GM18858 (cell line): ENCODE measurements around the gene ZKSCAN2.

Experiments
- ATAC-seq: cut with Tn5 transposase; IDR thresholded peaks from one replicate; pipeline ENCODE4 v1.9.1; 2021; ENCODE audit not compliant: unreplicated experiment

The ZKSCAN2 gene

DNA sequence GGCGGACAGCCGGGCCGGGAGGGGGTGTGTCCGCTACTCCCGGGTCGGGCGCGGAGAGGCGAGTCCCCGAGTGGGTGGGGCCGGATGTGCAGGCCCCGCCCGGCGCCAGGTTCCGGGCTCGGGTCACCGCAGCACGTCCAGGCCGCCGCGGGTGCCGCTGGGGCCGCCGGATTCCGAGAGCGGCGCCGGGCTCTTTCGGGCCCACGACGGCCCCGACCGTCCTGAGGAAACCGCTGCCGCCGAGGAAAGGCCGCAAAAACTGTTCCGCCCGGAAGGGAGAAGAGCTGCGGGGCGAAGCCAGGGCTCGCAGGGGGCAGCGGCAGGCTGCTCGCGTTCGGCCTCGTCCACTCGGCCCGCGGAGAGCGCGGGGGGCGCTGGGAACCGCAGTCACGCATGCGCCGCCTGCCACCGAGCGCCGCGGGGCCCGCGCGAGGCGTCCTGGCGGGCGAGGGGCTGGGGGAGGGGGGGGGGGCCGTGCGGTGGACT is at the start of gene ZKSCAN2:
Gene ZKSCAN2 (minus strand): TSS at position 376 of the 486 bp plus-strand sequence. CDS start 718 bp downstream, outside the sequence.
- peak; percentile 74 for ATAC-seq

DNA sequence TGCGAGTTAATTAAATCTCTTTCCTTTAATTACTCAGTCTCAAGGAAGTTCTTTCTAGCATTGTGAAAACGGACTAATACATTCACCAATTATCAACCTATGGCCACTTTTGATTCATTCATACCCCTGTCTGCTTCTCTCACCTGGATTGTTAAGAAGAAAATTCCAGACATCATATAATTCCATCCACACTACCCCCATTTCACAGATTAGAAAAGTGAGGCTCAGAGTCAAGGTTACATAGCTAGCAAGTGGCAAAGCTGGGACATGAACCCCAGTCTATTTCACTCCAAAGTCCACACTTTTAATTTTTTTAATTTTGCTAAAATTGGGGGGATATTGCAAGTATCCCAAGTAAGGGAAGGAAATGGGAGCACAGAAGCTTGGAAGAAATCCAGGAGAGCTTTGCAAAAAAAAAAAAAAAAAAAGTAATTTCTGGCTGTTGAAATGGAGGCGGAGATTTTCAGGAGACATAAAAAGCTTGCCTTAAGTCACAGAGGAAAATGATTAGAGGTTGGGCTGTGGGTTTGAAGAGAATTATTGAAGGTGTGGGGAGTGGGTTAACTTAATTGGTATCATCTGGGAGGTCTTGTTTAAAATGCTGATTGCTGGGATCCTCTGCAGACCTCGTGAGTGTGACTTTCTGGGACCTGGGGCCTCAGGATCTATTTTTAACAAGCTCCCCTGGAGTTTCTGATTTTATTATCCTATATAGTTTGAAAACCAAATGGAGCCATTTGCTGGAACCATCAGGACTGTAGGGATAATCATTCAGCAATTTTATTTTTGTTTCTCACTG is 42.3 kb upstream of the ZKSCAN2 start:
- ATAC-seq: no peak

DNA sequence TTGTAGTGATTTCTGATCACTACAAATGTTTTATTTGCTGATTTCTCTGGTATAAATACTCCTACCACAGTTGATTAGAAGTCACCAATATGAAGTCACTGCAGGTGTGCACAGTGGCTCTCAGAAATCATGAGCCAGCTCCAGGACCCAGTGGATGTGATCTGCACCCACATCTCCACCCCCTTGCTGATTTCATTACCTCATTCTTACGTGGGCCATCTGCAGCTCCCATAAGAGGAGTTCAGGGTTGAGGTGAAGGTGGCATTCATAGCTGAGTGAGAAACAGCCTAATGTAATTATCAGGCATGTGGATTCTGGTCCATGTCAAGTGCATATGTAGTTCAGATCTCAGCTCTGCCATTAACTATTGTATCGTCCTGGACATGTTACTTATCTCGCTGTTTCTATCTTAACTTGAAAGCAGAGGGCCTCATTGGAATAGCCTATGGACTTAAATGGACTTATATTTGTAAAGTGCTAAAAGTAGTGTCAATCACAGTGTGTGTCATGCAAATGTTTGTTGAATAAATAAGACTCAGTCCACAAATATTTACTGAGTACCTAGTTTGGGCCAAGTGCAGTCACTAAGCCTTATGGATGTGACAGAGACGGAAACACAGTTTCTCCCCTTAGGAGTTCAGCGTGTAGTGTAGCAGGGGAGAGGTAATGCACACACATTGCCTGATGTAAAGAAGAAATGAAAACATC is 40.7 kb upstream of the ZKSCAN2 start:
- no peak for ATAC-seq

DNA sequence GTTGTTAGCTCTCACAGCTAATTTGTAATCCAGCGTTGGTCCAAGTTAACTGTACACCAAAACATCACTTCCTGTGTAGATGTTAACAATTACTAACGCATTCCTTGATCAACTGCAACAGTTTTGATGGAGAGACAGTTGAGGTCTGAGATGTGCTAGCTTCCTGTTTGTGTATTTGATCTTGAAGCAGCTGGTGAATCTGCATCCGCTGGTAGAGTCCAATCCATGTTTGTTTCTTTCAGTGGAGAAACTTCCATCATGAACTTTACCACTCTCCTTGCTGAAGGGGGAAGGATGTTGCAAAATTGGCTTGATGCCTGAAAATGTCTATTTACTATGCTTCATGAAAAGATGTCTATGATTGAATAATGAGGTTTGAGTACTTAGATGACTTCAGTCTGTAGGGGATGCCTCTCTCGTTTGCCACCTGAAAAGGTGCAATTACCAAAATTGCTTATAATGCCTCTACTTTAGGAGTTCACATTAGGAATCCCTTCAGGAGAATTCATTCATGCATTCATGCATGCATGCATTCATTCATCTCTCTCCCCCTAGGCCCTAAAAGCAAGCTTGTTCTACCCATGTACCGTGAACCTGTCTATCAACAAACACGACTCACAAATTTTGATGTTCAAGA is 39.6 kb upstream of the ZKSCAN2 start:
- ATAC-seq: no peak

DNA sequence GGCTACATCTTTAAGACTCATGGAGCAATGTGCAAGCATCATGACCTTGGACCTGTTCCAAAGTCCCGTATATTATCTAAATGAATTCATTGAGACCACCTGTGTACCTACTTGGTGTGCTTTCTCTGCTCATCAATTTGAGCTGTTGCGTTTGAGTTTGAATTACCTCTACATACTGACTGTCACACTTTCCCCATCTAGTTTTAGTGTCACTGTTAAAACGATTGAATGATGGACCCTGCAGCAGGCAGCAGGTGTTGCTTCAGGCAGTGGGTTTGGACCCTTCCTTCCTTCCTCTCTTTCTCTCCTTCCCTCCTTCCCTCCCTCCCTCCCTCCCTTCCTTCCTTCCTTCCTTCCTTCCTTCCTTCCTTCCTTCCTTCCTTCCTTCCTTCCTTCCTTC is 33.9 kb upstream of the ZKSCAN2 start:
- ATAC-seq: no peak

DNA sequence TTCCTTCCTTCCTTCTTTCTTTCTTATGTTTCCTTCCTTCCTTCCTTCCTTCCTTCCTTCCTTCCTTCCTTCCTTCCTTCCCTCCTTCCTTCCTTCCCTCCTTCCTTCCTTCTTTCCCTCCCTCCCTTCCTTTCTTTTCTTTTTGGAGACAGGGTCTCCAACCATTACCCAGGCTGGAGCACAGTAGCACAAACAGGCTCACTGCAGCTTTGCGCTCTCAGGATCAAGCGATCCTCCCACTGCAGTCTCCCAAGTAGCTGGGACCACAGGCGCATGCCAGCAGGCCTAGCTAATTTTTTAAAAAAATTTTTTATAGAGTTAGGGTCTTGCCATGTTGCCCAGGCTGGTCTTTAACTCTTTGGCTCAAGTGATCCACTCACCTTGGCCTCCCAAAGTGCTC is 31.8 kb upstream of the ZKSCAN2 start:
- no peak for ATAC-seq

DNA sequence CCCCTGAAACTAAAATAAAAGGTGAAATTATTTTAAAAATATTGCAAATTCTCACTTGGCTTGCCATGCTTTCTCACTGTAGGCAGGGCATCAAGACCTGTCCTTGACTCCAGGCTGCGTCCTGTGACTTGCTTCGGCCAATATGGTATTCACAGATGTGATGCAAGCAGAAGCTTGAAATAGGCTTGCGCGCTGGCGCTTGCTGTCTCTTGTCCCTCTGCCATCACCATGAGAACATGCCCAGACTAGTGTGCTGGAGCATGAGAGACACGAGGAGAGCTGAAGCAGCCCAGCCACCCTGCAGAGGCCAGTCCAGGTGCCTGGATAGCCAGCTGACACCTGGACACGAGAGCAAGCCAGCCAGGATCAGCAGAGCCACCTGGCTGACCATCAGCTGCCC is 21.8 kb upstream of the ZKSCAN2 start:
- ATAC-seq: no peak

DNA sequence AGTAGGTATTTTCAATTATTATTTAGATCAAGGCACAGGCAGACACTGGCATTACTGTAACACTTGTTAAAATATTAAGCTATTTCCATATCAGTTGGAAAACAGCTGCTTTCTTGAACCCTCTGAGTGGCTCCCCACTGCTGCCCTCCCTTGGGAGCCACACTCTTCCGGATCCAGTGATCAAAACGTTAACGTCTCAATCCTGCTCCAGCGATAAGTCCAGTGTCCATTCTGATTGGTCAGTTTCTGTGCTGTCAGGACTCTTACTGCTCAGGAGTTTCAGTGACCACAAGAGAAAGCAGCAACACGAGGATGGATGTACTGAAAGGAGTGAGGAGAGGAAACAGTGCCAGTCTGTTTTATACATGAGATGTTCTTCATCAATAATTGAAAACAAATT is 13.8 kb upstream of the ZKSCAN2 start:
- no peak for ATAC-seq

DNA sequence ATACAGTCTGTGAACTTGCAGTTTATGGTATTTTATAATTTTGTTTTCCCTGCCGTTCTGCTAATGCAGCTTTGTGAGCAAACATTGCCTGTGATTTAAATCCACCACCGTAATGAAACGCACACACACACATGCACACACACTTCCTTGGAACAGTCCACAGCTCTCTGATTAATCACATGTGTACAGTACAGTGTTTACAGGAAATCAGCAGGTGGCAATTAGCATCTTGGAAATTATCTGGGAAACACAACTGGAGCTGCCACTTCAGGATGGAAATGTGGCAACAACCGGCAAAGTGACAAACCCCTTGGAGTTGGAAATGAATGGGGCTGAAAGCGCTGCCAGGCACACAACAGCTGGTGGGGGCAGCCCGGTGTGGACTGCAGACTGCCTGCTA is 12.9 kb upstream of the ZKSCAN2 start:
- ATAC-seq: no peak

DNA sequence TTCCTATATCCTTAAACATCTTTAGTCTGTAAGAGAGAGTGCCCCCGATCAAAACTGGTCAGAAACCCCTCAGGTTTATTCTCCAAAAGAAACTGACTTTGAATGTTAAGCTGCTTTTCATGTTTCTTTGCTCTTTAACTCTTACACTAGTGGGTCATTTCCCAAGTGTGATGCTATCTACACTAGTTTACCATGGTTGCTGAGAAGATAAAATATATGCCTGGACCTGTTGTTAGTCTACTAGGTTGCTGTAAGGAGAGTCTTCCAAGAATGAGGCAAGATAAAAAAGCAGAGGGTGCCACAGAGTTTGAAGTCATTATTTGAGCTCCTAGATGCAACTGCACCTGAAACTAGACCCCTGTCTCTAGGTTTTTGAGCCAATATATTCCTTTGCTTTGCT is 12.2 kb upstream of the ZKSCAN2 start:
- ATAC-seq: no peak

DNA sequence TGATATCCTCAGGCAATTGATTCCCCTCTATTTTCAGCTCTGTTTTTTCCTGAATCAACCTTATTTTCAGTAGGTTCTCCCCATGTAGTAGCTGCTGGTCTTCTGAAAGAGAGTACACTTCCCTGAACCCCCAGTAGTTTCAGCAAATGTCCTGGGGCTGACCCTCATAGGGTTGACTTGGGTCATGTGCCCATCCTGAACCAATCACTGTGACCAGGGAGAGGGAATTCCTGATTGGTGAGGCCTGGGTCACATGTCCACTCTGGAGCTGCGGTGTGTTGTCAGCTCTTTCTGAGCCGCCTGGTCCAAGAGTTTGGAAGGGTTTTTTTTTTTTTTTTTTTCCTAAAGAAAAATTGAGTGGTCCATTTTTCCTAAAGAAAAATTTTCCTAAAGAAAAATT is 8.3 kb upstream of the ZKSCAN2 start:
- ATAC-seq: no peak

DNA sequence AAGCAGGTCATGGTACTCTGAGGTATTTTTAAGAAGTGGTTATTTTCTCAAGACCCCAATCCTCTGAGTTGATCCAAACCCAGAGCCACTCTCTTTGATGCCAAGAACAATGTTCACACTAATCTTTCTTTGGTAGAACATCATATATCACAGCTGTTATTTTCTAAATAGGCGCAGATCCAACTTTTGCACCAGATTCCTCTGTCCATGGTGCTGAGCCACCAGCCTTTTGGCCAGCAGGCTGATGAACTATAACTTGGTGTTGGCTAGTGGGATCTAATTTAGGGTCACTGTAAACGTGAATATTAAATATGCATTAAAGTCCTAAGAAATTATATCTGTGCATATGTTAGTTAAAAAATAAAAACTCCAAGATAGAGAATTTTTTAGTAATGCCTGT is 7.0 kb upstream of the ZKSCAN2 start:
- no peak for ATAC-seq

DNA sequence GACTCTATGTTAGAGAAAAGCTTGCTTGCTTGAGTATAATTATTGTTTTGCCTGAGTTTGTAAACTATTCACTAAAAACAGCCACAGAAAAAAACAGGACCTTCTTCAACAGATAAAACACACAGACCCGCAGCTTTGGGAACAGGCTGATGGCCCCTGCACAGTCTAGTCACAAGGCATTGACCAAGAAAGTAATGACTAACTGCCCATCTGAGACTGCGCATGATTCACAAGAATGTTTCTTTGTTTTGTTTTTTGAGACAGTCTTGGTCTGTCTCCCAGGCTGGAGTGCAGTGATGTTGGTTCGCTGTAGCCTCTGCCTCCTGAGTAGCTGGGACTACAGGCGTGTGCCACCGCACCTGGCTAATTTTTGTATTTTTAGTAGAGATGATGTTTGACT is 2.8 kb upstream of the ZKSCAN2 start:
- no peak for ATAC-seq

DNA sequence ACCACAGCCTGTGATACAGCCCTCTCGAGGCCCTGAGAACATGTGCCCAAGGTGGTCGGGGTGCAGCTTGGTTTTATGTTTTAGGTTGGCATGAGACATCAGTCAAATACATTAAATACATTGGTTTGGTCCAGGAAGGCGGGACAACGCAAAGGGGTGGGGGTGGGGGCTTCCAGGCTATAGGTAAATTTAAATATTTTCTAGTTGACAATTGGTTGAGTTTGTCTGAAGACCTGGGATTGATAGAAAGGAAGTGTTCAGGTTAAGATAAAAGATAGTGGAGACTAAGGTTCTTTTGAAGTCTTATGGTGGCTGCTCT is 1.2 kb upstream of the ZKSCAN2 start:
- no peak for ATAC-seq

DNA sequence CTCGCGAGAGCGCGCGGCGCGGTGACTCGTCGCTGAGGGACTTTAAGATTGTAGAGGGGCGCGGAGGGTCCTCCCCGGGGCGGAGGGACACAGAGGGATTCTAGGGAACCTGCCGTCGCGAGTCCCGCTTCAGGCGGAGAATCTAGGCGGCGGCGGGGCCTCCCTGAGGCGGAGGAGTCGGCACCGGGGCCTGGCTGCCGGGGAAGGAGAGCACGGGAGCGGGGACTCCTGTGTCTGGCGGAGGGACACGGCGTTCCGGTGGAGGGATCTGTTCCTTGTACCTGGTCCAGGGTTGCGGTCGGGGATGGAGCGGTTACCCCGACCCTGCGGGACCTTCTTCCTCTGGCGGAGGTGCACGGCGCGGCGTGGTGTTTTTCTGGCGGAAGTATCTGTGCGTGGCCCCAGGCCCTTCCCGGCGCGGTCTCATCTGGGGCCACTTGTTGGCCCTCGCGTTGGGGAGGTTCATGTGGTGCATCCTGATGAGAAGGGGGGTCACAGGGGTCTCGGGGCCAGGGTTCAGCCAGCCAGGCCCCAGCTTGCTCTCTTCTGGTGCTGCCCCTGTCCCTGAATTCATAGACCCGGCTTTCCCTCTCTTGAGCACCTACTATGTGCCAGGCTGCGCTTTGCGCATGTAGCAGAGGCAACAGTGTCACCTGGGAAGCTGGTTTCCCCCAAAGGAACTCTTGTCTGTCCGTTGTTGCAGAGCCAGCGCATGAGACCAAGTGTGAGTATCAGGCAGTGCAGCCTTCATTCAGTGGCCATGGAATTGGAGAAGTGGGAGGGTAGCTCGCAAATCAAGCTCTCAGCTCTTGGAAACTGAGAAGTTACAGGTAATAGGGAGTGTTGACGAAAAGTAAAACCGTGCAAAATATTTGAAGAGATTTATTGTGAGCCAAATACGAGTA is 563 bp upstream of the ZKSCAN2 start:
- peak; percentile 32 for ATAC-seq

DNA sequence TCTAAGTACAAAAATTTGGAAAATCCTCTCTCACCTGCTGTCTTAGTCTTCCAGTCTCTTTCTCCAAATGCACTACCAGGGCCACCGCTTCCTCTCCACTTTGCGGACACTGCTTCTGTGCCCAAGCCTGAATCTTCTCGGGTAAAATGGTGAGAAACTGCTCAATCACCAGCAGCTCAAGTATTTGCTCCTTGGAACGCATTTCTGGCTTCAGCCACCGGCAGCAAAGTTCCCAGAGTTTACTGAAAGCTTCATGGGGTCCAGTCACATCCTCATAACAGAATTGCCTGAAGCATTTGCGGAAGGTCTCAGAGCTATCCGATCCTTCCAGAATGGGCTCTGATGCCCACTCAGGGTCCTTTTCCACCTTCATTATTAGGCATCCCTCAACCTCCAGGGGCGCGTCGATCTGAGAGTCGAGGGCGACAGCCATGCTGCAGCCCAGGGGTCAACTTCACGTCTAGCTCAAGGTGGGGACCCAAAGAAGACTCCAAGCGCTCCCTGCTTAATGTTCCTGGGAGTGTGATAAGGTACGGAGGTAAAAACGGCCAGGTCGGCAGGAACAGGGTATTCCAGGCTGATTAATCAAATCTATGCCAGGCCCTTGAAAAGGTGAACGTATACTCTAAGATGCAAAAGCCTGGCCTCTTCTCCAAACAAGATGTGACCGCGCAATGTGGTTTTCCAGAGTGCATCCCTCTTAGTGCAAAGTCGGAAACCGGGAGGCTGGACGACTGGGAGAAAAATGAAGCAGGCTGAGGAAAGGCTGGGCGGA is 763 bp downstream of the ZKSCAN2 start:
- no peak for ATAC-seq

DNA sequence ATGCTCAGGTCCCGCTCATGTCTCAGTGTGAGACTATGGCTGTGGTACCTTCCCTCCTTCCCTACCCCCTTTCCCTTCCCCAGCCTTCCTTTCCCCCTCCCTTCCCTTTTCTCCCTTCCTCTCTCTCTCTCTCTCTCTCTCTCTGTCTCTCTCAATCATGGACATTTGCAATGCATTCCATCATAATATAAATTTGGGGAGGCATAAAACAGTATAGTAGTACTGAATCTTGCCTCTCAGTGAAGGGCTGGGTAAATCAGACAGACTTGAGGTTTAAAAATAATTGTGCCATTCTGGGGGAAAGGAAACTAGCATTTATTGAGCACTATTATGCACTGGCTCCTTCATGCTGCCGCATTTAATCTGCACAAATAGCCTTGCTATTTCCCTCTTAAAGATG is 4.3 kb downstream of the ZKSCAN2 start:
- ATAC-seq: no peak

DNA sequence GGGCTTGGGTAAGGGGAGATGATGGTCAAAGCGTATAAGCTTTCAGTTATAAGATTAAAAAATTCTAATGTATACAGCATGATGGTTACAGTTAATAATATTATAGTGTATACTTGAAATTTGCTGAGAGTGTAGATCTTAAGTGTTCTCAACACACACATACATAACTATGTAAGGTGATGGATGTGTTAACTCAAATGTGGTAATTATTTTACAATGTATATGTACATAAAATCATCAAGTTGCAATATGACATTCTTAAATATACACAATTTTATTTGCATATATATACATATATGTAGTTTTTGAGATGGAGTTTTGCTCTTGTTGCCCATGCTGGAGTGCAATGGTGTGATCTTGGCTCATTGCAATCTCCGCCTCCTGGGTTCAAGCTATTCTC is 7.2 kb downstream of the ZKSCAN2 start:
- no peak for ATAC-seq

DNA sequence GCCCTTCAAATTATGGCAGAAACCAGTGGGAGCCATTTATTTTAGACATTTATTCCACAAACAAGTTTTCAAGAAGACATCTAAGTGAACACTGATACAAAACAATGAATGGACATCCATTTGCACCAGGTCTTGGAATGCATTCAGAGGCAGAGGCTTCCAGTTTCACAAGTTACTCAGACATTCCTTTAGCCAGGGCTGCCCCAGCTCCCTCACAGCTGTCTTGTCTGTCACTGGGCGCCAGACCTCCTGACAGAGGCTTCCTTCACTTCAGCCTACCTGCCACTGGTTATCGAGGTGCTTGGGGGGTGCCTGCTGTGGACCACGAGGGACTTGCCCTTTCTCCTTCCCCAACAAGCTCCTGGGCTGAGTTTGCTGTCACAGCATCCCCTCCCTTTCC is 21.7 kb downstream of the ZKSCAN2 start:
- no peak for ATAC-seq

DNA sequence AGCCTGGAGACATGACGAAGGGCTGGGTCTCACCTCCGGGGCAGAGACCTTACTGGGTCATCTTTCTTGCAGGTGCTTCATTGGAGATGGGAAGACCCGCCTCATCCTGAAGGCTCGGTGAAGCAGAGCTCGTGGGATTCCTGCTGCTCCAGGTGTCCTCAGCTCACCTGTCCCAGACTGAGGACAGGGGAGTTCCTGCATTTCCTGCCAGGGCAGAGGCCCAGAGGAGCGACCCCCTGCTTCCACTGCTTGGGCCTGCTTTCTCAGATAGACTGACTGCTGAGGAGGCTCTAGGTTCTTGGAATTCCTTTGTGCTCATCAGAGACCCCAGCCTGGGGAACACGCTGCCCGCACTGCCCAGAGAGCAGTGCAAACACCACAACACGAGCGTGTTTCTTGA is 29.3 kb downstream of the ZKSCAN2 start:
- ATAC-seq: no peak
